ENCODE measurements around the gene FNDC11. TPM values are rescaled to one million over a fixed set of nuclear protein-coding genes. Genes with fewer than 3 reads are reported as not detected.

Gene FNDC11, protein sequence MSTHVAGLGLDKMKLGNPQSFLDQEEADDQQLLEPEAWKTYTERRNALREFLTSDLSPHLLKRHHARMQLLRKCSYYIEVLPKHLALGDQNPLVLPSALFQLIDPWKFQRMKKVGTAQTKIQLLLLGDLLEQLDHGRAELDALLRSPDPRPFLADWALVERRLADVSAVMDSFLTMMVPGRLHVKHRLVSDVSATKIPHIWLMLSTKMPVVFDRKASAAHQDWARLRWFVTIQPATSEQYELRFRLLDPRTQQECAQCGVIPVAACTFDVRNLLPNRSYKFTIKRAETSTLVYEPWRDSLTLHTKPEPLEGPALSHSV
- total RNA-seq = 0.20 and 0.37 TPM in 2 replicates

DNA sequence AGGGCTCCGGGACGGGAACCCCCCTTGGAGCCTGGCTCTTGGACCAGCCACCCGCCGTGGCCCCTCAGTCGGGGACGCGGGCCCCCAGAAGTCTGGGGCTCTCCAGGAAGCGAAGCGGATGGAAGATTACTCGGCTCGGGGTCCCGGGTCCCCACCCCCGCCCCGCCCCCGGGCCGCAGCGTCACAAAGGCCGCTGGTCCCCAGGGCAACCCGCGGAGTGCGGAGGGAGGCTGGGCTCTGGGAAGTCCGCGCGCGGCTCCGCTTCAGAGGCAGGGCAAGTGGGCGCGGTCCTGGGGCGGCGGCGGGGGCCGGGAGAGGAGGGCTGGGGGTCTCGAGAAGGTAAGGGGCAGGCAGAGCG lies at the start of gene FNDC11:
FNDC11 (plus strand) TSS at position 227 of the 358 bp plus-strand sequence. CDS start 1,505 bp downstream, outside the sequence.

DNA sequence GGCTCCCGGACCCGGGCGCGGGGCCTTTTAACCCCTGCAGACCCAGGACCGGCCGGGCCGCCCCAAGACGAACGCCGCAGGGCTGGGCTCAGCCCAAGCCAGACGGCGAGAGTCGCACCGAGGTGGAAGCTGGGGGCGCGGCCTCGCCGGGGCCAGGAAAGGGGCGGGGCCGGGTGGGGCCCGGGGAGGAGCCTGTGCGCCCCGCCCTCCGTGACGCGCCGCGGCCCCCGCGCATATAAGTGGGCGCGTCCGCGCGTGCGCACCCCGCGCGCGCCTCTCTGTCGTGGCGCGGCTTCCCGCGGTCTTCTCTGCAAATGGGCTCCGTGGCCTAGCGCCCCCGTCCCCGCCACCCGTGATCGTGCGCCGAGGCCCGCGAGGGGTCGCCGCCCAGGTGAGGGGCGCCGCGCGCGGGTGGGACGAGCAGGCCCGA lies 33.4 kb upstream of the FNDC11 start, which contains the start of gene PPDPF:
PPDPF (plus strand) TSS at position 262 of the 430 bp plus-strand sequence. CDS start 544 bp downstream, outside the sequence.

DNA sequence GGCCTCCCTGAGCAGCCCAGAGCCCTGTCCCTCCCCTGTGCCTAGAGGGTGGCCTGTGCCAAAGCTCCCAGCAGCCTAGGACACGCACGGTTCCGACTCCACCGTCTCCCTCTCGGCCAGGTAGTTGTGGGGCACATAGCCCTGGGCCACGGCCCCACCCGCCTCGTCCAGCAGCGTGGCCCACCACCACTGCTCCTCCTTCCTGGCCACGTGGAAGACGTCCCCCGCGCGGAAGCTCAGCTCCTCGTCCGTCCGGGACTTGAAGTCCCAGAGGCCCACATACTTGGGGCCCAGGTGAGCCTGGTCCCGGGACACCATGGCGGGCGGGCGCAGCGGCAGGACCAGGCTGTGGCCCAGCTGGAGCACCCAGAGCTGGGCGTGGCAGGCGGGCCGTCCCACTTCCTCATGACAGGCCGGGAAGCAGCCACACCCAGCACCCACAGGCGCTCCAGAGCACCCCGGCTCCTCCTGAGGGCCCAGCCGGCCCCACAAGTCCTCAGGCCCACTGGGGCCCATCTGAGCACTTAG lies 16.9 kb upstream of the FNDC11 start, which contains the start of gene PTK6:
PTK6 (minus strand) TSS at position 380 of the 528 bp plus-strand sequence; CDS start at position 318, 62 bp downstream.

DNA sequence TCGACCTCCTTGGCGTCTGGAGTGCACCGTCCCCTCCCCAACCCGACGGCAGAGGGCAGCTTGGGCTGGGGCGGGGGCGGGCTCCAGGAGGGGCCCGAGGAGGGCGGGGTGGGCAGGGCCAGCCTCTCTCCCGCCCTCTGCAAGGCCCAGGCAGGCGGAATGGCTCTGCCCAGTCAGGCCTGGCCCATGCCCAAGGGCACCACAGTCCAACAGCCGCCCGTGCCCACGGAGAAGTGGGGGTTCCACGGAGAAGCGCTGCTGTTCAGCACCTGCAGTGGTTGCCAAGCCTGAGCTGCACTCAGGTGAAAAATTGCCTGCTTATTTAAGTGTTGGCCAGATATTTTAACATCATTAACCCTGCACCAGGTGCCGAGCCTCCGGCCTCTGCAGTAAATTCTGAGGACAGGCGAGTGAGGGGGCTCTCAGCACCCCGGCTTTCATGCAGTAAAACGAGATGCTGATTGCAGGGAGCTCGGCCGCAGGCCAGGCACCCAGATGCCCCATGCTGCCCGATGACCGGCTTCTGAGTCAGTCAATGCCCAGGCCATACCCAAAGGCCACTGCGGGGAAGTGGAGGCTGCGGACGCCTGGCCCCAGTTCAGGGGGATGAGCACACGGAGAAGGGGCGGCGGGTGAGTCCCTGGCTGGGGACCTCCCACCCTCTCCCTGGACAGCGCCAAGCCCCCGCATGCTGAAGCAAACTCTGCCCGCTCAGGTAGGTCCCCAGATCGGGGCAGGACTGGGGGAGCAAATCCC lies 6.1 kb upstream of the FNDC11 start, which contains the start of gene SRMS:
SRMS (minus strand) TSS at position 25 of the 756 bp plus-strand sequence. CDS start 286 bp downstream, outside the sequence.

DNA sequence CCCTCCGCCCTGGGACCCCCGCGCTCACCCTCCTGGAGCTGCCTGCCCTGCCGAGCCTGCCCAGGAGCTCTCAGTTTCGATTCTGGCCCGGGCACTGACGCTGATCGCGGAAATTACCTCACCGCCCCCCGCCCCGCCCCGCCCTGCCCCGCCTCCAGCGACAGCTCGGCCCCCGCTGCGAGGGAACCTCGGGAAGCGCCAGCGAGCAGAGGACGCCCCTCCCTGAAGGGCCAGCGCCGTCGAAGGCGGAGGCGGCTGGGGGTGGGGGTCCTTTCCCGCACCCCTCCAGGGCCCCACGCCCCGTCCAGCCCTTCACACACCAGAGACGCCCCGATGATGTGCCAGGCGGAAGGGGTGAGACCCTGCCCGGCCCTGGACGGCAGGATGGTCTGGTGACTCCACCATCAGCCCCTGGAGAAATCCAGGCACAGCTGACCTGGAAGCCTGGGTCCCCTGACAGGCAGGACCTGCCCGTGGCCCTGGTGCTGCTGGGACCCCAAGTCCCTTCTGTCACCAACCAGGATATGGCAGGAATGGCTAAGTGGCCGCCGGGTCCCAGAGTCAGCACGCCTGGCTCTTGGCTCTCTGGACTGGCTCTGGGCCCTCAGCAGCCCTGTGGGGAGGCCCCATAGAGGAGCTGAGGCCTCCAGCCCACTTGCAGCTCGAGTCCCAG lies 20.3 kb downstream of the FNDC11 start, which contains the start of gene HELZ2:
HELZ2 (minus strand) TSS at position 84 of the 673 bp plus-strand sequence. CDS start 1,854 bp downstream, outside the sequence.

Other genes starting within 250 kb of the FNDC11 start
- not detected in 2 replicates for gene CHRNA4, start 192.8 kb upstream of the FNDC11 start, total RNA-seq
- gene KCNQ2, start 81.5 kb upstream of the FNDC11 start, total RNA-seq = not detected in 2 replicates
- gene EEF1A2, start 55.1 kb upstream of the FNDC11 start, total RNA-seq = not detected in 2 replicates
- 58.6 and 66.9 TPM in 2 replicates for gene PPDPF, start 33.4 kb upstream of the FNDC11 start, total RNA-seq
- gene PTK6, start 16.8 kb upstream of the FNDC11 start, total RNA-seq = under 0.01 TPM in 1 of 2 replicates, not detected in the other
- not detected in 2 replicates for gene SRMS, start 6.4 kb upstream of the FNDC11 start, total RNA-seq
- 21.3 and 35.6 TPM in 2 replicates for gene HELZ2, start 20.1 kb downstream of the FNDC11 start, total RNA-seq
- 6.6 and 12.1 TPM in 2 replicates for gene GMEB2, start 72.9 kb downstream of the FNDC11 start, total RNA-seq
- 8.8 and 15.1 TPM in 2 replicates for gene STMN3, start 99.3 kb downstream of the FNDC11 start, total RNA-seq
- 11.8 and 18.2 TPM in 2 replicates for gene RTEL1, start 104.2 kb downstream of the FNDC11 start, total RNA-seq
- gene TNFRSF6B, start 142.5 kb downstream of the FNDC11 start, total RNA-seq = 8.2 and 10.7 TPM in 2 replicates
- gene ARFRP1, start 153.8 kb downstream of the FNDC11 start, total RNA-seq = 23.5 and 29.7 TPM in 2 replicates
- gene ZGPAT, start 153.9 kb downstream of the FNDC11 start, total RNA-seq = 15.1 and 19.4 TPM in 2 replicates
- gene LIME1, start 182.5 kb downstream of the FNDC11 start, total RNA-seq = 2.2 and 2.9 TPM in 2 replicates
- 22.0 and 34.0 TPM in 2 replicates for gene SLC2A4RG, start 185.6 kb downstream of the FNDC11 start, total RNA-seq